HCT116 (cell line): ENCODE measurements around the gene NR2F1-AS1. TPM values are rescaled to one million over a fixed set of nuclear protein-coding genes. Genes with fewer than 3 reads are reported as not detected.
"Not testable (repeated sequence)": the region's sequence is repeated elsewhere in the genome, so short reads cannot be mapped to it uniquely, and the experiment has no call there.

ENCODE experiments used
- ATAC-seq: fragments of 200-7000 bp; cut with Tn5 transposase; 2 replicates; pipeline ENCODE4 v1.9.1; 2020; ENCODE audit warnings: mild to moderate bottlenecking, moderate library complexity
- BruUV-seq: library from RNA; stranded (reverse); fragments of 400-500 nt; replicated peaks from 2 replicates; lab custom pipeline; 2021; lab: Mats Ljungman, UMichigan
- CTCF ChIA-PET: fragments of 300-600 bp; sonication (Branson Sonifier 250); formaldehyde crosslinking; loops from one replicate; lab custom pipeline; 2021; ENCODE audit warnings: antibody characterized with exemption; lab: Charles Lee
- POLR2A ChIA-PET: fragments of 300-600, 350-600 bp; sonication (Branson Sonifier 250); formaldehyde crosslinking; loops from one replicate; lab custom pipeline; 2021; ENCODE audit warnings: antibody characterized with exemption; lab: Charles Lee
- RAD21 ChIA-PET, 2 experiments: fragments of 300-600 bp; sonication (Branson Sonifier 250); formaldehyde crosslinking; loops; one replicate each; lab custom pipeline; 2023; ENCODE audit warnings: low total read pairs in 2 of 2; ENCODE audit not compliant: uncharacterized antibody in 2 of 2, unreplicated experiment in 2 of 2, low non-redundant PET in 1 of 2; lab: Charles Lee
- DNase-seq: peaks from one replicate; pipeline ENCODE4 v3.0.0-alpha.2; 2010; ENCODE audit warnings: low read depth, low spot score
- H2AFZ ChIP-seq: fragments of 200-600 bp; shearing (Covaris generic), sonication (generic); 2 replicates; pipeline ENCODE4 v1.6.1; 2017; ENCODE audit warnings: low read depth, mixed run types, mixed read lengths, antibody characterized with exemption, low read length; ENCODE audit not compliant: poor library complexity, severe bottlenecking
- H3K27ac ChIP-seq: 2 replicates; pipeline ENCODE4 v1.5.1; 2012; ENCODE audit warnings: low read depth, low read length
- H3K27me3 ChIP-seq: fragments of 200-600 bp; sonication (generic); 2 replicates; pipeline ENCODE4 v1.6.1; 2016; ENCODE audit warnings: mixed run types, low read length, mixed read lengths; ENCODE audit not compliant: insufficient read depth
- H3K36me3 ChIP-seq, 2 experiments: fragments of 200-500 bp in 1 of 2; fragments of 200-600 bp in 1 of 2; sonication (Bioruptor generic) in 1 of 2; sonication (generic) in 1 of 2; 2 replicates each; pipeline versions ENCODE4 v1.5.1 to v1.6.1; 2014 to 2016; ENCODE audit warnings: low read length in 2 of 2, inconsistent platforms in 1 of 2, mixed read lengths in 1 of 2, mixed run types in 1 of 2; ENCODE audit not compliant: insufficient read depth in 2 of 2, control insufficient read depth in 1 of 2
- H3K4me1 ChIP-seq, 2 experiments: fragments of 200-600 bp in 1 of 2; sonication (generic) in 1 of 2; 2 replicates each; pipeline versions ENCODE4 v1.5.1 to v1.6.1; 2012 to 2017; ENCODE audit warnings: low read length in 2 of 2, inconsistent platforms in 1 of 2, mild to moderate bottlenecking in 1 of 2, mixed read lengths in 1 of 2, mixed run types in 1 of 2, moderate library complexity in 1 of 2; ENCODE audit not compliant: insufficient read depth in 2 of 2, control insufficient read depth in 1 of 2
- H3K4me2 ChIP-seq: fragments of 200-600 bp; sonication (generic); 2 replicates; pipeline ENCODE4 v1.6.1; 2017; ENCODE audit warnings: mixed run types, low read length, mixed read lengths
- H3K4me3 ChIP-seq, 2 experiments: fragments of 200-600 bp in 1 of 2; sonication (generic) in 1 of 2; replicated peaks in 1 of 2; 2 replicates each; pipeline ENCODE4 v1.5.1; 2011 to 2016; ENCODE audit warnings: low read length in 2 of 2, control low read depth in 1 of 2, low read depth in 1 of 2, mild to moderate bottlenecking in 1 of 2, mixed read lengths in 1 of 2, mixed run types in 1 of 2
- H3K79me2 ChIP-seq: fragments of 200-600 bp; sonication (generic); 2 replicates; pipeline ENCODE4 v1.6.1; 2017; ENCODE audit warnings: mild to moderate bottlenecking, mixed run types, low read length, moderate library complexity, mixed read lengths; ENCODE audit not compliant: insufficient read depth
- H3K9ac ChIP-seq: fragments of 200-600 bp; sonication (generic); 2 replicates; pipeline ENCODE4 v1.6.1; 2016; ENCODE audit warnings: low read length, mixed read lengths
- H3K9me2 ChIP-seq: fragments of 200-600 bp; sonication (generic), shearing (Covaris generic); 2 replicates; pipeline ENCODE4 v1.6.1; 2017; ENCODE audit warnings: mixed run types, mild to moderate bottlenecking, moderate library complexity; ENCODE audit not compliant: insufficient read depth
- H3K9me3 ChIP-seq, 2 experiments: fragments of 200-500 bp in 1 of 2; fragments of 200-600 bp in 1 of 2; sonication (Bioruptor generic) in 1 of 2; sonication (generic) in 1 of 2; 2 replicates each; pipeline ENCODE4 v1.6.1; 2014 to 2017; ENCODE audit warnings: low read length in 2 of 2, mixed read lengths in 2 of 2, inconsistent platforms in 1 of 2, low read depth in 1 of 2, mild to moderate bottlenecking in 1 of 2, mixed run types in 1 of 2, moderate library complexity in 1 of 2; ENCODE audit not compliant: control insufficient read depth in 1 of 2, insufficient read depth in 1 of 2
- H4K20me1 ChIP-seq: fragments of 200-600 bp; sonication (generic), shearing (Covaris generic); 2 replicates; pipeline ENCODE4 v1.6.1; 2017; ENCODE audit warnings: mixed run types, mild to moderate bottlenecking, moderate library complexity; ENCODE audit not compliant: insufficient read depth
- intact Hi-C: fragments of 100-400 bp; cut with micrococcal nuclease; formaldehyde crosslinking; loops from 2 replicates; pipeline ENCODE4 v1.10.0; 2022
- total RNA-seq: library from RNA; stranded (reverse); gene quantifications from one replicate; pipeline ENCODE4 v1.2.1, GENCODE V29; 2021; ENCODE audit not compliant: unreplicated experiment
- TF ChIP-seq, protein P1 (sequence below): IDR thresholded peaks from 2 replicates; pipeline ENCODE4 v1.6.1; 2012
- TF ChIP-seq, protein P2 (sequence below): IDR thresholded peaks from 2 replicates; pipeline ENCODE4 v1.6.1; 2012

NR2F1-AS1 gene
- total RNA-seq, 1 experiment from 2014 or later = 20.1 TPM

DNA sequence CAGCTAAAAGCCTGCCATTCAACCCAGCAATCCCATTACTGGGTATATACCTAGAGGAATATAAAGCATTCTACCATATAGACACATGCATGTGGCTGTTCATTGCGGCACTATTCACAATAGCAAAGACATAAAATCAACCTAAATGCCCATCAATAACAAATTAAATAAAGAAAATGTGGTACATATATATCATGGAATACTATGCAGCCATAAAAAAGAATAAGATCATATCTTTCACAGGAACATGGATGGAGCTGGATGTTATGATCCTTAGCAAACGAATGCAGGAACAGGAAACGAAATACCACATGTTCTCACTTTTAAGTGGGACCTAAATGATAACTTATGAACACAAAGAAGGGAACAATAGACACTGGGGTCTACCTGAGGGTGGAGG, 59.2 kb downstream of the NR2F1-AS1 start:
- CTCF ChIA-PET, H3K4me2 ChIP-seq, H3K27ac ChIP-seq, H3K4me1 ChIP-seq, H3K4me3 ChIP-seq, POLR2A ChIA-PET, H3K36me3 ChIP-seq, H3K79me2 ChIP-seq, H2AFZ ChIP-seq, H3K27me3 ChIP-seq, H3K9ac ChIP-seq, DNase-seq, H3K9me2 ChIP-seq, intact Hi-C loops, H4K20me1 ChIP-seq, BruUV-seq, RAD21 ChIA-PET, ATAC-seq, H3K9me3 ChIP-seq: not testable (repeated sequence)

DNA sequence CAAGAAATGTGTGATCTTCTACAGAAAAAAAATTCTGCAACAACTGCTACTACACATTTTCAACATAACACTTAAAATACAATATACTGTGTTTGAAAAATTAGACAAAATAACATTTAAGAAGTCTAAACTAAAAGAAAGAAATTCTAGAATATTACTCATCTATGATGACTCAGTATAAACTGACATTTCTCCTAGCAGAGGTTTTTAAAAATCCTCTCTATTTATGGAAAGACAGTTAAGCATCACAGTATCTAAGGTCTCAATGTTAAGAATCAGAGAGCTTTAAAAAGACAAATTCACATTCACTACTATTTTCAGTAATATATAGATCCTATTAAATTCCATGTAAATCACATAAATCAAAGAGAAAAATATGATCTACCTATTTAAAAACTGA, 61.3 kb downstream of the NR2F1-AS1 start:
- BruUV-seq = no TSS peak
- H3K27me3 ChIP-seq = no peaks in the 10 kb centered on the region
- TF ChIP-seq, protein P1, sequence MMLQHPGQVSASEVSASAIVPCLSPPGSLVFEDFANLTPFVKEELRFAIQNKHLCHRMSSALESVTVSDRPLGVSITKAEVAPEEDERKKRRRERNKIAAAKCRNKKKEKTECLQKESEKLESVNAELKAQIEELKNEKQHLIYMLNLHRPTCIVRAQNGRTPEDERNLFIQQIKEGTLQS = no peak
- TF ChIP-seq, protein P2, sequence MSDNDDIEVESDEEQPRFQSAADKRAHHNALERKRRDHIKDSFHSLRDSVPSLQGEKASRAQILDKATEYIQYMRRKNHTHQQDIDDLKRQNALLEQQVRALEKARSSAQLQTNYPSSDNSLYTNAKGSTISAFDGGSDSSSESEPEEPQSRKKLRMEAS = no peak
- H2AFZ ChIP-seq = no peak overlapping the region
- H3K4me2 ChIP-seq = no peak overlapping the region
- CTCF ChIA-PET = no interaction called here
- no peaks in the 10 kb centered on the region; a peak in 1 of 4 replicates for H3K4me1 ChIP-seq
- H3K9ac ChIP-seq = no peak overlapping the region
- no peak for ATAC-seq
- POLR2A ChIA-PET = no interaction called here
- no peak overlapping the region for H3K4me3 ChIP-seq
- no peak overlapping the region for H3K27ac ChIP-seq
- no peaks in the 10 kb centered on the region for H4K20me1 ChIP-seq
- no peaks in the 10 kb centered on the region for H3K9me2 ChIP-seq
- H3K9me3 ChIP-seq = peaks cover 0 to 4% of the 10 kb centered on the region in 2 experiments; a peak in 1 of 4 replicates
- RAD21 ChIA-PET = no interaction called here
- H3K79me2 ChIP-seq = no peaks in the 10 kb centered on the region
- intact Hi-C loops = no loop called here
- no peaks in the 10 kb centered on the region for H3K36me3 ChIP-seq
- DNase-seq = no peak
